ENCODE data around the gene IFITM10.

DNA sequence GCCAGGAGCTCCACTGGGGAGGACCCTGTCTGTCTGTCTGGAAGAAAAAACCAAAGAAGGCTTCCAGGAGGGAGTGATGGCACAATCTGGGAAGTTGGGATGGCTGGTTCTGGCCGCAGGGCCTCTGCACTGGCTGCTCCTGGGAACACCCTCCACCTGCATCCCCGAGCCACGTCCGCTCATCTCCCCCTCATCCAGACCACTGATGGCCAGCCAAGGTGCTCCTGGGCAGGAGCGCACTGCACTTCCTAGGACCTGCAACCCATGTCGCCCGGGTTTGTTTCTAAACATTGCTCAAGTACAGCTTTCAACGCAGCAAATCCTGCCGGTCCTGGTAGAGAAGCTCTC is 4.9 kb upstream of the IFITM10 start:
- TF ChIP-seq, protein P1, sequence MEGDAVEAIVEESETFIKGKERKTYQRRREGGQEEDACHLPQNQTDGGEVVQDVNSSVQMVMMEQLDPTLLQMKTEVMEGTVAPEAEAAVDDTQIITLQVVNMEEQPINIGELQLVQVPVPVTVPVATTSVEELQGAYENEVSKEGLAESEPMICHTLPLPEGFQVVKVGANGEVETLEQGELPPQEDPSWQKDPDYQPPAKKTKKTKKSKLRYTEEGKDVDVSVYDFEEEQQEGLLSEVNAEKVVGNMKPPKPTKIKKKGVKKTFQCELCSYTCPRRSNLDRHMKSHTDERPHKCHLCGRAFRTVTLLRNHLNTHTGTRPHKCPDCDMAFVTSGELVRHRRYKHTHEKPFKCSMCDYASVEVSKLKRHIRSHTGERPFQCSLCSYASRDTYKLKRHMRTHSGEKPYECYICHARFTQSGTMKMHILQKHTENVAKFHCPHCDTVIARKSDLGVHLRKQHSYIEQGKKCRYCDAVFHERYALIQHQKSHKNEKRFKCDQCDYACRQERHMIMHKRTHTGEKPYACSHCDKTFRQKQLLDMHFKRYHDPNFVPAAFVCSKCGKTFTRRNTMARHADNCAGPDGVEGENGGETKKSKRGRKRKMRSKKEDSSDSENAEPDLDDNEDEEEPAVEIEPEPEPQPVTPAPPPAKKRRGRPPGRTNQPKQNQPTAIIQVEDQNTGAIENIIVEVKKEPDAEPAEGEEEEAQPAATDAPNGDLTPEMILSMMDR (IDR thresholded peaks at IDR 0.05) = no peak
- no peak for TF ChIP-seq SIN3A (IDR thresholded peaks at IDR 0.05; ENCODE audit: borderline replicate concordance, insufficient read depth, low read depth, low read length)

Data from Panc1 (cell line).